Loucy (cell line): ENCODE data around the gene SNRNP200.

Experiments
- H2AFZ ChIP-seq: fragments of 200-600 bp; sonication (generic); 2 replicates; pipeline ENCODE4 v1.6.0; 2016; ENCODE audit warnings: antibody characterized with exemption, mild to moderate bottlenecking, low read length, moderate library complexity
- H3F3A ChIP-seq: fragments of 200-600 bp; 2 replicates; pipeline ENCODE4 v1.6.0; 2016; ENCODE audit warnings: antibody characterized with exemption, low read depth, mild to moderate bottlenecking
- H3K27me3 ChIP-seq: fragments of 200-600 bp; sonication (generic); 2 replicates; pipeline ENCODE4 v1.6.1; 2014; ENCODE audit warnings: low read length, mild to moderate bottlenecking; ENCODE audit not compliant: insufficient read depth, poor library complexity, severe bottlenecking
- H3K36me3 ChIP-seq: fragments of 200-600 bp; sonication (generic); 2 replicates; pipeline ENCODE4 v1.6.1; 2016; ENCODE audit warnings: low read length; ENCODE audit not compliant: insufficient read depth
- H3K4me1 ChIP-seq: fragments of 200-600 bp; sonication (generic); 2 replicates; pipeline ENCODE4 v1.5.1; 2014; ENCODE audit warnings: low read length, mild to moderate bottlenecking; ENCODE audit not compliant: insufficient read depth, poor library complexity, severe bottlenecking
- H3K4me2 ChIP-seq: fragments of 200-600 bp; sonication (generic); 2 replicates; pipeline ENCODE4 v1.6.0; 2014; ENCODE audit warnings: antibody characterized with exemption, low read length, low read depth, mild to moderate bottlenecking; ENCODE audit not compliant: poor library complexity, severe bottlenecking
- H3K4me3 ChIP-seq: fragments of 200-600 bp; sonication (generic); 2 replicates; pipeline ENCODE4 v1.5.1; 2014; ENCODE audit warnings: low read length, mild to moderate bottlenecking, mixed read lengths; ENCODE audit not compliant: poor library complexity, severe bottlenecking
- H3K79me2 ChIP-seq: fragments of 200-600 bp; sonication (generic); 2 replicates; pipeline ENCODE4 v1.6.1; 2014; ENCODE audit warnings: low read length; ENCODE audit not compliant: insufficient read depth
- H3K9ac ChIP-seq: fragments of 200-600 bp; sonication (generic); 2 replicates; pipeline ENCODE4 v1.6.0; 2014; ENCODE audit warnings: mild to moderate bottlenecking, low read depth, low read length, moderate library complexity; ENCODE audit not compliant: poor library complexity, severe bottlenecking
- H3K9me2 ChIP-seq: fragments of 200-600 bp; sonication (generic); replicated peaks from 2 replicates; pipeline ENCODE4 v1.6.1; 2016; ENCODE audit warnings: low read depth, low read length, mixed read lengths
- H3K9me3 ChIP-seq: fragments of 200-600 bp; sonication (generic); 2 replicates; pipeline ENCODE4 v1.6.1; 2014; ENCODE audit warnings: mild to moderate bottlenecking, antibody characterized with exemption, low read length, low read depth; ENCODE audit not compliant: insufficient read depth
- H4K20me1 ChIP-seq: fragments of 200-600 bp; sonication (generic); 2 replicates; pipeline ENCODE4 v1.6.0; 2014; ENCODE audit warnings: antibody characterized with exemption, low read length, mild to moderate bottlenecking; ENCODE audit not compliant: insufficient read depth, poor library complexity, severe bottlenecking
- CTCF ChIP-seq: fragments of 200-600 bp; sonication (generic); conservative IDR thresholded peaks from 2 replicates; pipeline ENCODE4 v1.5.1; 2014; ENCODE audit warnings: mild to moderate bottlenecking, antibody characterized with exemption, low read length
- EZH2phosphoT487 ChIP-seq: fragments of 200-600 bp; IDR thresholded peaks from 2 replicates; pipeline ENCODE4 v1.6.1; 2018; ENCODE audit warnings: antibody characterized with exemption, mild to moderate bottlenecking, moderate library complexity, borderline replicate concordance

SNRNP200 gene

DNA sequence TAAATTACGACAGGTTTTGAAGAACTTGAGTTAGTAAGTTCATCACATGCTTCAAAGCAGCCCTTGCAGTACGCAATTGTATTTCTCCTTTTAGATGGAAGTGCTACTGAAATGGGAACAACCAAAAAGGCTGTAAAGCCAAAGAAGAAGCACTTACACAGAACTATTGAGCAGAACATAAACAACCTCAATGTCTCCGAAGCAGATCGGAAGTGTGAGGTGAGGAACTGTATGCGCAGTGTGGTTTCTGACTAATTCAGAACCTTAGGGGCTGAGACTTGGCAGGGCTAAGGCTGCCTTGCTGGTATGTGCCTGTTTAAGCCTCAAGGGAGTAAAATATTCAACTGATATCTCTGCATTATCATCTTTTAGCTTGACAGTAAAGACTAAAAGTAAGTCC lies 38.7 kb upstream of the SNRNP200 start:
- H4K20me1 ChIP-seq = peaks cover 6% of the 10 kb centered on the region
- peaks cover 62% of the 10 kb centered on the region for H3K79me2 ChIP-seq
- H3K9me2 ChIP-seq = no peaks in the 10 kb centered on the region
- TF ChIP-seq CTCF (no peak), EZH2phosphoT487 (no peak)
- no peak overlapping the region for H3K4me2 ChIP-seq
- H3K9ac ChIP-seq = no peak overlapping the region
- H3K4me3 ChIP-seq = no peak overlapping the region
- H3K27me3 ChIP-seq = no peaks in the 10 kb centered on the region
- H2AFZ ChIP-seq = no peak overlapping the region
- H3K9me3 ChIP-seq = no peaks in the 10 kb centered on the region
- peaks cover 71% of the 10 kb centered on the region for H3K36me3 ChIP-seq
- H3K4me1 ChIP-seq = peaks cover 20% of the 10 kb centered on the region
- H3F3A ChIP-seq = no peaks in the 10 kb centered on the region

DNA sequence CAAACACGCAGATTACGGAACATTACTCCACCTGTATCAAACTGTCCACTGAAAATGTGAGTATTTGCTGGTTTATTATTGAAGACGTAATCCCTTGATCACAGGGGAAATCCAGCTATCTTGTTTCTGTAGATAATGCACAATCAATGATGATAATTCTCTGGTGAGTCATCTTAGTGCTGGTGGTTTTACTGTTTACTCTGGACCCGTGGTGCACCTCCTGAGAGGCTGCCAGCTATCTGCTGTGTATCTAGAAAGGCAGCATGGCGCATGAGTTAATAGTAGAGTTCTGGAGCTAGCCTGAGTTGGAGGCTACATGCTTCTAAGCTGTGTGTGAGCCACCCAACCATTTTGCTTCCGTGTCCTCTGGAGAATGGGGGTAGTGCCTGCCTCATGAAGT lies 36.7 kb upstream of the SNRNP200 start:
- peaks cover 57% of the 10 kb centered on the region for H3K36me3 ChIP-seq
- no peak overlapping the region for H3K9ac ChIP-seq
- peak overlapping the region; percentile 39 for H3K4me2 ChIP-seq
- H4K20me1 ChIP-seq = peaks cover 6% of the 10 kb centered on the region
- TF ChIP-seq CTCF (no peak), EZH2phosphoT487 (no peak)
- no peak overlapping the region for H2AFZ ChIP-seq
- H3K9me3 ChIP-seq = no peaks in the 10 kb centered on the region
- H3K79me2 ChIP-seq = peaks cover 81% of the 10 kb centered on the region
- peak overlapping the region; percentile 17 for H3K4me3 ChIP-seq
- H3K4me1 ChIP-seq = peaks cover 29% of the 10 kb centered on the region
- no peaks in the 10 kb centered on the region for H3K27me3 ChIP-seq
- no peaks in the 10 kb centered on the region for H3F3A ChIP-seq
- H3K9me2 ChIP-seq = no peaks in the 10 kb centered on the region

DNA sequence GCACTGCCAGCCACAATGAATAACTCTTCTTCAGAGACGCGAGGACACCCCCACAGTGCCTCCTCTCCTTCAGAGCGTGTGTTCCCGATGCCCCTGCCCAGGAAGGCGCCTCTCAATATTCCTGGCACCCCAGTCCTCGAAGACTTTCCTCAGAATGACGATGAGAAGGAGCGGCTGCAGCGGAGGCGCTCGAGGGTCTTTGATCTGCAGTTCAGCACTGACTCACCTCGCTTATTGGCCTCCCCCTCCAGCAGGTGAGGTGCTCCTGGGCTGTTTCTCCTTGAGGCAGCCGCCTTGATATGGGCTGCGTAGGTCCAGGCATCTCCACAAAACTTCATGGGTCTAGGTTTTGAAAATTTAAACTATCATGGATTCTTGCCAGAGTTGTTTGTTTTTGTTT lies 36.3 kb upstream of the SNRNP200 start:
- Histone ChIP-seq H3K9me3 (no peaks in the 10 kb centered on the region), H3F3A (no peaks in the 10 kb centered on the region), H3K79me2 (peaks cover 86% of the 10 kb centered on the region), H3K27me3 (no peaks in the 10 kb centered on the region), H3K4me1 (peaks cover 34% of the 10 kb centered on the region), H3K9ac (no peak overlapping the region), H3K36me3 (peaks cover 53% of the 10 kb centered on the region), H3K4me3 (peak overlapping the region; percentile 17), H2AFZ (no peak overlapping the region), H4K20me1 (peaks cover 10% of the 10 kb centered on the region), H3K4me2 (peak overlapping the region; percentile 39), H3K9me2 (no peaks in the 10 kb centered on the region)
- TF ChIP-seq EZH2phosphoT487 (no peak), CTCF (no peak)
